GM12801 (cell line): ENCODE data around the gene ZNF433.

Experiments used
- CTCF ChIP-seq: IDR thresholded peaks from one replicate; pipeline ENCODE4 v1.5.1; 2011; ENCODE audit warnings: control low read depth; ENCODE audit not compliant: insufficient read length; ENCODE audit errors: extremely low read depth

The ZNF433 gene

GRCh38 chr19:11982526-11982925 is 53.0 kb downstream of the ZNF433 start:
- no peak for TF ChIP-seq CTCF

GRCh38 chr19:11979527-11979926 is 56.0 kb downstream of the ZNF433 start:
- TF ChIP-seq CTCF: no peak

GRCh38 chr19:11978492-11979100 is 56.9 kb downstream of the ZNF433 start:
- TF ChIP-seq CTCF: no peak

GRCh38 chr19:11973019-11973810 is 62.3 kb downstream of the ZNF433 start:
- TF ChIP-seq CTCF: no peak

- no peak for TF ChIP-seq CTCF
Observed at GRCh38 chr19:11971041-11971440, 64.4 kb downstream of the ZNF433 start.

DNA sequence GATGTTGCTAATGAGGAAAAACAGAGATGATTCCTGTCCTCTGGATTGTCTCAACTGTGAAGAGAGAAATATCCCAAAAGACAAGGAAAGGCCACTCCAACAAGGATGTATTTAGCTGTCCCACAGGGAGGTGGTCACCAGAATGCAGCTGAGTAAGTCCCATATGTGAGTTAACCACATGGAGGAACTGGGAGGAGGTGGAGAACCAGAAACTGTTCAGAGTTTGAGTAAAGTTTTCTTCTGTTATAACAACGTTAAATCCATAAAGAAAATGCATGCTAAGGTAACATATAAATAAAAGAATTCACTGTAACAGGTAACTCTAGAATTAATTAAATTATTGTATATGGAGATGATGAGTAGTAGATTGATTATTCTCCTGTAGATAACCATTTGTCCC is 65.3 kb downstream of the ZNF433 start:
- TF ChIP-seq CTCF: no peak

- no peak for TF ChIP-seq CTCF
Observed at GRCh38 chr19:11964858-11965645, 70.4 kb downstream of the ZNF433 start, which contains the start of gene ZNF763. Gene ZNF763, plus strand, starts transcription at chr19:11965040. Its CDS starts 169 bp downstream, at chr19:11965209.
